Gastroesophageal sphincter (tissue), 3 donors: ENCODE results near the gene FAM53B.

Source experiments
- POLR2AphosphoS5 ChIP-seq: sonication (generic); formaldehyde crosslinking; IDR thresholded peaks from one replicate; pipeline ENCODE4 v1.6.1; 2017; ENCODE audit warnings: antibody characterized with exemption
- TF ChIP-seq, protein P1 (sequence below), 4 experiments: fragments of 200-600 bp in 2 of 4; fragments of 450-650 bp in 2 of 4; sonication (generic) in 1 of 4; IDR thresholded peaks; one replicate each; pipeline ENCODE4 v1.5.1; 2017 to 2019; ENCODE audit warnings: antibody characterized with exemption in 4 of 4, mild to moderate bottlenecking in 2 of 4, moderate library complexity in 2 of 4

DNA sequence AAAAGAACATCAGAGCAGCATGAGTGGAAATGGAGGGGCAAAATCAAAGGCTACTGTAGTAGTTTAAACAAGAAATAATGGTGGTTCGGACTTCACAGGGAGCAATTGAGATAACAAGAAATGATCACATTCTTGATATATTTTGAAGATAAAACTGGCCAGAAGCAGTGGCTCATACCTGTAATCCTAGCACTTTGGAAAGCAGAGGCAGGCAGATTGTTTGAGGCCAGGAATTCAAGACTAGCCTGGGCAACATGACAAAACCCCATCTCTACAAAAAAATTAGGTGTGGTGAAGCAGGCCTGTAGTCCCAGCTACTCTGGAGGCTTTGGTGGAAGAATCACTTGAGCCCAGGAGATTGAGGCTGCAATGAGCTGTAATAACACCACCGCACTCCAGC, 24.6 kb upstream of the FAM53B start:
- TF ChIP-seq, protein P1, sequence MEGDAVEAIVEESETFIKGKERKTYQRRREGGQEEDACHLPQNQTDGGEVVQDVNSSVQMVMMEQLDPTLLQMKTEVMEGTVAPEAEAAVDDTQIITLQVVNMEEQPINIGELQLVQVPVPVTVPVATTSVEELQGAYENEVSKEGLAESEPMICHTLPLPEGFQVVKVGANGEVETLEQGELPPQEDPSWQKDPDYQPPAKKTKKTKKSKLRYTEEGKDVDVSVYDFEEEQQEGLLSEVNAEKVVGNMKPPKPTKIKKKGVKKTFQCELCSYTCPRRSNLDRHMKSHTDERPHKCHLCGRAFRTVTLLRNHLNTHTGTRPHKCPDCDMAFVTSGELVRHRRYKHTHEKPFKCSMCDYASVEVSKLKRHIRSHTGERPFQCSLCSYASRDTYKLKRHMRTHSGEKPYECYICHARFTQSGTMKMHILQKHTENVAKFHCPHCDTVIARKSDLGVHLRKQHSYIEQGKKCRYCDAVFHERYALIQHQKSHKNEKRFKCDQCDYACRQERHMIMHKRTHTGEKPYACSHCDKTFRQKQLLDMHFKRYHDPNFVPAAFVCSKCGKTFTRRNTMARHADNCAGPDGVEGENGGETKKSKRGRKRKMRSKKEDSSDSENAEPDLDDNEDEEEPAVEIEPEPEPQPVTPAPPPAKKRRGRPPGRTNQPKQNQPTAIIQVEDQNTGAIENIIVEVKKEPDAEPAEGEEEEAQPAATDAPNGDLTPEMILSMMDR (IDR thresholded peaks at IDR 0.05): no peak
- no peak for TF ChIP-seq POLR2AphosphoS5
